ENCODE measurements around the gene TTYH3. TPM values are rescaled to one million over a fixed set of nuclear protein-coding genes. Genes with fewer than 3 reads are reported as not detected.
A peak's percentile ranks its signal among the peaks of the same experiment; 100 is the strongest.

The TTYH3 gene
- total and polyA plus RNA-seq, 2 of the 13 experiments (the other 11 are each of a cell fraction or from before 2014, with no cell fraction given) = 26.3 to 50.0 TPM

GRCh38 chr7:2628130-2628482 is 3.7 kb upstream of the TTYH3 start (continued):
- TF ChIP-seq ZNF281 (CRISPR knock-in tag; IDR thresholded peaks at IDR 0.05; ENCODE audit: borderline replicate concordance) (peak; percentile 19; the same call in 1 of the 2 replicates), U2AF2 (IDR thresholded peaks at IDR 0.05; ENCODE audit: low read depth, low read length) (no peak), MYC (CRISPR knock-in tag; IDR thresholded peaks at IDR 0.05; ENCODE audit: borderline replicate concordance) (peak; percentile 21; the same call in 1 of the 2 replicates), DRAP1 (CRISPR knock-in tag; IDR thresholded peaks at IDR 0.05) (peak; percentile 29; the same call in 1 of the 2 replicates), MED1 (CRISPR knock-in tag; IDR thresholded peaks at IDR 0.05) (peak; percentile 54), ZNF256 (CRISPR knock-in tag; conservative IDR thresholded peaks at IDR 0.05) (no peak), ZBTB34 (CRISPR knock-in tag; IDR thresholded peaks at IDR 0.05) (0 out of 2 replicates have a peak, but pooled peaks have one; percentile 51), KDM5B (CRISPR knock-in tag; IDR thresholded peaks at IDR 0.05; ENCODE audit: borderline replicate concordance) (no peak), LRRFIP1 (CRISPR knock-in tag; conservative IDR thresholded peaks at IDR 0.05) (no peak), HNRNPL (IDR thresholded peaks at IDR 0.05; ENCODE audit: low read depth, low read length) (peak; percentile 69; the same call in 1 of the 2 replicates), ZFX (CRISPR knock-in tag; IDR thresholded peaks at IDR 0.05; ENCODE audit: low read depth) (0 out of 2 replicates have a peak, but pooled peaks have one; percentile 19), SP5 (CRISPR knock-in tag; IDR thresholded peaks at IDR 0.05; ENCODE audit: borderline replicate concordance, low read depth) (peak; percentile 67), FIP1L1 (IDR thresholded peaks at IDR 0.05; ENCODE audit: borderline replicate concordance, insufficient read depth, low read depth, low read length) (no peak), ATF6 (CRISPR knock-in tag; conservative IDR thresholded peaks at IDR 0.05) (no peak)

All from HepG2 (cell line).